ENCODE data around the gene GJB5.

GJB5 gene

GRCh38 chr1:34777519-34778321 is 22.9 kb downstream of the GJB5 start:
- peaks cover 16% of the 10 kb centered on the region for H3K27me3 Mint-ChIP-seq
- no peak overlapping the region for H3K4me3 Mint-ChIP-seq
- H3K4me1 Mint-ChIP-seq (ENCODE audit: low read depth): peaks cover 2% of the 10 kb centered on the region
- no peaks in the 10 kb centered on the region for H3K36me3 Mint-ChIP-seq
- no peaks in the 10 kb centered on the region for H3K9me3 Mint-ChIP-seq (ENCODE audit: low read depth)
- H3K27ac Mint-ChIP-seq: no peak overlapping the region

- H3K27ac Mint-ChIP-seq: no peak overlapping the region
- H3K4me1 Mint-ChIP-seq (ENCODE audit: low read depth): peaks cover 2% of the 10 kb centered on the region
- H3K9me3 Mint-ChIP-seq (ENCODE audit: low read depth): no peaks in the 10 kb centered on the region
- peaks cover 17% of the 10 kb centered on the region for H3K27me3 Mint-ChIP-seq
- H3K36me3 Mint-ChIP-seq: no peaks in the 10 kb centered on the region
- no peak overlapping the region for H3K4me3 Mint-ChIP-seq
Observed at GRCh38 chr1:34778381-34778780, 23.5 kb downstream of the GJB5 start.

GRCh38 chr1:34779005-34779404 is 24.2 kb downstream of the GJB5 start:
- Mint-ChIP-seq H3K36me3 (no peaks in the 10 kb centered on the region), H3K9me3 (ENCODE audit: low read depth) (no peaks in the 10 kb centered on the region), H3K27ac (no peak overlapping the region), H3K4me3 (no peak overlapping the region), H3K27me3 (peaks cover 19% of the 10 kb centered on the region), H3K4me1 (ENCODE audit: low read depth) (peaks cover 2% of the 10 kb centered on the region)

- Mint-ChIP-seq H3K27me3 (peaks cover 21% of the 10 kb centered on the region), H3K4me3 (no peak overlapping the region), H3K9me3 (ENCODE audit: low read depth) (no peaks in the 10 kb centered on the region)
Observed at GRCh38 chr1:34779526-34779925, 24.7 kb downstream of the GJB5 start.

GRCh38 chr1:34779962-34780361 is 25.1 kb downstream of the GJB5 start:
- no peak overlapping the region for H3K27ac Mint-ChIP-seq
- H3K4me1 Mint-ChIP-seq (ENCODE audit: low read depth): peaks cover 2% of the 10 kb centered on the region
- no peaks in the 10 kb centered on the region for H3K36me3 Mint-ChIP-seq
- no peaks in the 10 kb centered on the region for H3K9me3 Mint-ChIP-seq (ENCODE audit: low read depth)
- no peak overlapping the region for H3K4me3 Mint-ChIP-seq
- H3K27me3 Mint-ChIP-seq: peaks cover 21% of the 10 kb centered on the region

More at GRCh38 chr1:34779526-34779925, 24.7 kb downstream of the GJB5 start:
- Mint-ChIP-seq H3K4me1 (ENCODE audit: low read depth) (peaks cover 2% of the 10 kb centered on the region), H3K27ac (no peak overlapping the region), H3K36me3 (no peaks in the 10 kb centered on the region)

- Mint-ChIP-seq H3K27me3 (peaks cover 25% of the 10 kb centered on the region), H3K4me1 (ENCODE audit: low read depth) (peaks cover 2% of the 10 kb centered on the region)
Observed at GRCh38 chr1:34780528-34780927, 25.7 kb downstream of the GJB5 start.

GRCh38 chr1:34781071-34781843 is 26.4 kb downstream of the GJB5 start, which contains the start of gene GJB3:
Gene GJB3, plus strand, starts transcription at chr1:34781214. Its CDS starts 3,549 bp downstream, at chr1:34784763.
- Mint-ChIP-seq H3K27me3 (peaks cover 25% of the 10 kb centered on the region), H3K27ac (no peak within 1 kb of the TSS), H3K4me1 (ENCODE audit: low read depth) (peaks cover 2% of the 10 kb centered on the region), H3K9me3 (ENCODE audit: low read depth) (no peaks in the 10 kb centered on the region), H3K36me3 (no peaks in the 10 kb centered on the region), H3K4me3 (peak within 1 kb of the TSS; percentile 56)

More at GRCh38 chr1:34780528-34780927, 25.7 kb downstream of the GJB5 start:
- Mint-ChIP-seq H3K4me3 (peak overlapping the region; percentile 56), H3K9me3 (ENCODE audit: low read depth) (no peaks in the 10 kb centered on the region), H3K27ac (no peak overlapping the region), H3K36me3 (no peaks in the 10 kb centered on the region)

- Mint-ChIP-seq H3K27me3 (peaks cover 31% of the 10 kb centered on the region), H3K27ac (no peak overlapping the region), H3K36me3 (no peaks in the 10 kb centered on the region), H3K4me1 (ENCODE audit: low read depth) (peaks cover 5% of the 10 kb centered on the region), H3K4me3 (peak overlapping the region; percentile 25), H3K9me3 (ENCODE audit: low read depth) (no peaks in the 10 kb centered on the region)
Observed at GRCh38 chr1:34781844-34782391, 27.1 kb downstream of the GJB5 start.

GRCh38 chr1:34784751-34785221 is 29.9 kb downstream of the GJB5 start:
- Mint-ChIP-seq H3K27me3 (peaks cover 29% of the 10 kb centered on the region), H3K4me1 (ENCODE audit: low read depth) (peaks cover 5% of the 10 kb centered on the region), H3K36me3 (no peaks in the 10 kb centered on the region), H3K4me3 (no peak overlapping the region), H3K9me3 (ENCODE audit: low read depth) (no peaks in the 10 kb centered on the region), H3K27ac (no peak overlapping the region)

GRCh38 chr1:34785231-34785874 is 30.5 kb downstream of the GJB5 start:
- H3K27ac Mint-ChIP-seq: no peak overlapping the region
- no peak overlapping the region for H3K4me3 Mint-ChIP-seq
- H3K9me3 Mint-ChIP-seq (ENCODE audit: low read depth): no peaks in the 10 kb centered on the region
- H3K36me3 Mint-ChIP-seq: no peaks in the 10 kb centered on the region
- peaks cover 33% of the 10 kb centered on the region for H3K27me3 Mint-ChIP-seq
- peaks cover 5% of the 10 kb centered on the region for H3K4me1 Mint-ChIP-seq (ENCODE audit: low read depth)

GRCh38 chr1:34785875-34786470 is 31.1 kb downstream of the GJB5 start:
- Mint-ChIP-seq H3K27me3 (peaks cover 34% of the 10 kb centered on the region), H3K4me1 (ENCODE audit: low read depth) (peaks cover 3% of the 10 kb centered on the region), H3K27ac (no peak overlapping the region), H3K4me3 (no peak overlapping the region), H3K9me3 (ENCODE audit: low read depth) (no peaks in the 10 kb centered on the region), H3K36me3 (no peaks in the 10 kb centered on the region)

GRCh38 chr1:34786521-34787325 is 31.9 kb downstream of the GJB5 start:
- H3K27me3 Mint-ChIP-seq: peaks cover 37% of the 10 kb centered on the region
- H3K9me3 Mint-ChIP-seq (ENCODE audit: low read depth): no peaks in the 10 kb centered on the region
- H3K4me3 Mint-ChIP-seq: no peak overlapping the region
- H3K36me3 Mint-ChIP-seq: no peaks in the 10 kb centered on the region
- H3K4me1 Mint-ChIP-seq (ENCODE audit: low read depth): peaks cover 3% of the 10 kb centered on the region
- H3K27ac Mint-ChIP-seq: no peak overlapping the region

- no peak overlapping the region for H3K4me3 Mint-ChIP-seq
- peaks cover 36% of the 10 kb centered on the region for H3K27me3 Mint-ChIP-seq
- H3K27ac Mint-ChIP-seq: no peak overlapping the region
Observed at GRCh38 chr1:34787461-34788420, 32.9 kb downstream of the GJB5 start.

More at GRCh38 chr1:34787461-34788420, 32.9 kb downstream of the GJB5 start:
- no peaks in the 10 kb centered on the region for H3K9me3 Mint-ChIP-seq (ENCODE audit: low read depth)
- no peaks in the 10 kb centered on the region for H3K36me3 Mint-ChIP-seq
- peaks cover 7% of the 10 kb centered on the region for H3K4me1 Mint-ChIP-seq (ENCODE audit: low read depth)
